Kidney glomerular epithelial cell (primary cell): Measurements from ENCODE around the gene ABCB11.
"Not testable (repeated sequence)": the region's sequence is repeated elsewhere in the genome, so short reads cannot be mapped to it uniquely, and the experiment has no call there.

Experiments used
- DNase-seq: peaks from one replicate; lab custom pipeline; 2025; lab: John Stamatoyannopoulos, UW

Gene ABCB11

GRCh38 chr2:168890006-168890782, 140.9 kb downstream of the ABCB11 start, which contains the start of gene SPC25:
TSS of gene SPC25 (minus strand) at chr2:168890430. CDS start at chr2:168889519, 911 bp downstream.
- DNase-seq, result peak; percentile 89

GRCh38 chr2:168889635-168890005, 141.5 kb downstream of the ABCB11 start:
- no peak for DNase-seq

DNA sequence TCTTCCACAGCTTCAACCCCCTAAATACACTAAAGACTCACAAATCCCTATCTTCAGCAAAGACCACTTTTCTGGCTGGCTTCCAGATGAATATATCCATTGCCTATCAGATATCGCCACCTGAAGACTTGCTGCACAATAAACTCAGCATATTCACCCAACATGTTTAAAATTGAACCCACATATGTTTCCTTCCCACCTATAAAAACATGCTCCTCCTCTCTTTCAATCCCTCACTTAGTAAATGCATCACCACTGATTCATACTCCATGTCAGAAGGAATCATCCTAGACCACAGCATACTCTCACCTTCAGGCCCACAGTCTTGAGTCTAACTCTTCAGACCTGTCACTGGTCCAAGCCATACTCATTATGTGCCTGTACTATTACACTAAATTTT, 146.1 kb downstream of the ABCB11 start:
- peak; percentile 33 for DNase-seq

DNA sequence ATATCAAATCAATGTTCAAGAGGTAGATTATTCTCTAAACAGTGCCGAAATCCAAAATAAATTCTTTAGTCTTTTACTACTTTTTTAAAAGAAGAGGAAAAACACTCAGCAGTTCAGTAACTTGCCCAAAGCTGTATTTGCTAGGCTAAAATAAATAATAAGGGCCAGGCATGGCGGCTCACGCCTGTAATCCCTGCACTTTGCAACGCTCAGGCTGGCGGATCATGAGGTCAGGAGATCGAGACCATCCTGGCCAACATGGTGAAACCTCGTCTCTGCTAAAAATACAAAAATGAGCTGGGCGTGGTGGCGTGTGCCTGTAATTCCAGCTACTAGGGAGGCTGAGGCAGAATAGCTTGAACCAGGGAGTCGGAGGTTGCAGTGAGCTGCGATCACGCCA, 149.0 kb downstream of the ABCB11 start:
- DNase-seq, result not testable (repeated sequence)

- no peak for DNase-seq
These were observed 156.6 kb downstream of the ABCB11 start for GRCh38 chr2:168874368-168875054.

DNA sequence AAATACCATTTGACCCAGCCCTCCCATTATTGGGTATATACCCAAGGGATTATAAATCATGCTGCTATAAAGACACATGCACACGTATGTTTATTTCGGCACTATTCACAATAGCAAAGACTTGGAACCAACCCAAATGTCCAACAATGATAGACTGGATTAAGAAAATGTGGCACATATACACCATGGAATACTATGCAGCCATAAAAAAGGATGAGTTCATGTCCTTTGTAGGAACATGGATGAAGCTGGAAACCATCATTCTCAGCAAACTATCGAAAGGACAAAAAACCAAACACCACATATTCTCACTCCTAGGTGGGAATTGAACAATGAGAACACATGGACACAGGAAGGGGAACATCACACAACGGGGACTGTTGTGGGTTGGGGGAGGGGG, 160.3 kb downstream of the ABCB11 start:
- not testable (repeated sequence) for DNase-seq
